ENCODE measurements around the gene USP25. TPM values are rescaled to one million over a fixed set of nuclear protein-coding genes. Genes with fewer than 3 reads are reported as not detected.

The USP25 gene
- total and polyA plus RNA-seq, 12 donors = 13.5 to 57.7 (median 45.9) TPM

DNA sequence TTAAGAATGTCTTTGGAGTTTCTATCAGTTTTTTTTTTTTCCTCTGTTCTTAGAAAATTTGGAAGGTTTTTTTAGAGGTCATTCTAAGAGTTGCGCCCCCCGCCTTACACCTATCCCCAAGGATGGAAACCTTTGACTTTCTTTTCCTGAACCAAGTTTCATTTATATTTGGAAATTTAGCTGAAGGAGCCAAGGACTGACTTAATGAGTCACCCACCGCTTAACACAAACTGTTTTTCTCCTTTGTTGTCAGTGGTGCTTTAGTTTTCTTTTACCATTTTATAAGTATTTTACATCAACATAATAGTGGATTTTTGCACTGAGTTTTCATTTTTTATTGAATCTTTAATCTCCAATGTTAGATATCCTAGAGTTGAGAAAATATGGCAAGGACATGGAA lies 25.3 kb downstream of the USP25 start:
- H3K36me3 ChIP-seq = no peaks in the 10 kb centered on the region
- H3K27me3 ChIP-seq = no peaks in the 10 kb centered on the region
- WGBS, 2 donors = 87 to 90% methylated on average over 3 of the region's 3 CpGs
- TF ChIP-seq, protein P1, sequence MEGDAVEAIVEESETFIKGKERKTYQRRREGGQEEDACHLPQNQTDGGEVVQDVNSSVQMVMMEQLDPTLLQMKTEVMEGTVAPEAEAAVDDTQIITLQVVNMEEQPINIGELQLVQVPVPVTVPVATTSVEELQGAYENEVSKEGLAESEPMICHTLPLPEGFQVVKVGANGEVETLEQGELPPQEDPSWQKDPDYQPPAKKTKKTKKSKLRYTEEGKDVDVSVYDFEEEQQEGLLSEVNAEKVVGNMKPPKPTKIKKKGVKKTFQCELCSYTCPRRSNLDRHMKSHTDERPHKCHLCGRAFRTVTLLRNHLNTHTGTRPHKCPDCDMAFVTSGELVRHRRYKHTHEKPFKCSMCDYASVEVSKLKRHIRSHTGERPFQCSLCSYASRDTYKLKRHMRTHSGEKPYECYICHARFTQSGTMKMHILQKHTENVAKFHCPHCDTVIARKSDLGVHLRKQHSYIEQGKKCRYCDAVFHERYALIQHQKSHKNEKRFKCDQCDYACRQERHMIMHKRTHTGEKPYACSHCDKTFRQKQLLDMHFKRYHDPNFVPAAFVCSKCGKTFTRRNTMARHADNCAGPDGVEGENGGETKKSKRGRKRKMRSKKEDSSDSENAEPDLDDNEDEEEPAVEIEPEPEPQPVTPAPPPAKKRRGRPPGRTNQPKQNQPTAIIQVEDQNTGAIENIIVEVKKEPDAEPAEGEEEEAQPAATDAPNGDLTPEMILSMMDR (IDR thresholded peaks at IDR 0.05) = no peak
- H3K27ac ChIP-seq = no peak overlapping the region
- no peak for ATAC-seq
- no peak for DNase-seq
- H3K4me3 ChIP-seq = no peak overlapping the region
- peaks cover 9 to 82% (median 60%) of the 10 kb centered on the region in 9 donors for H3K4me1 ChIP-seq
- intact Hi-C loops (cut with DNase I) = no loop called here
- no peaks in the 10 kb centered on the region for H3K9me3 ChIP-seq

DNA sequence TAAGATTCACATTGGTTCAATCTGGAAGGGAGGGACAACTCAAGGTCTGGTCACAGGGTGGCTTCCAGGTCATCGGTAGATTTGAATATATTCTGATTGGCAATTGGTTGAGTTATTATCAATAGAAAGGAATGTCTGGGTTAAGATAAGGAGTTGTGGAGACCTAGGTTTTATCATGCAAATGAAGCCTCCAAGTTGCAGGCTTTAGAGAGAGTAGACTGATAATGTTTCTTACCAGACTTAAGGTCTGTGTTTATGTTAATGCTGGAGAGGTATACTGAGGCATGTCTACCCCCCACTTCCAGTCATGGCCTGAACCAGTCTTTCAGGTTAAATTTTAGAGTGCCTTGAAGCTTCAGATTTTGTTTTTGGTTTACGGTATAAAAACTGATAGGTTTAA lies 29.7 kb downstream of the USP25 start:
- H3K27me3 ChIP-seq = no peaks in the 10 kb centered on the region
- peaks cover 4 to 49% (median 32%) of the 10 kb centered on the region in 9 donors for H3K4me1 ChIP-seq
- H3K4me3 ChIP-seq = no peak overlapping the region
- H3K9me3 ChIP-seq = peaks cover 0 to 3% (median 0%) of the 10 kb centered on the region in 11 donors
- intact Hi-C loops (cut with DNase I) = no loop called here
- TF ChIP-seq, protein P1 (IDR thresholded peaks at IDR 0.05) = no peak
- no peak for ATAC-seq
- peaks cover 0 to 8% (median 0%) of the 10 kb centered on the region in 9 donors for H3K36me3 ChIP-seq
- no peak for DNase-seq
- no peak overlapping the region for H3K27ac ChIP-seq
- 76 to 82% methylated on average over 2 of the region's 2 CpGs for WGBS, 2 donors

DNA sequence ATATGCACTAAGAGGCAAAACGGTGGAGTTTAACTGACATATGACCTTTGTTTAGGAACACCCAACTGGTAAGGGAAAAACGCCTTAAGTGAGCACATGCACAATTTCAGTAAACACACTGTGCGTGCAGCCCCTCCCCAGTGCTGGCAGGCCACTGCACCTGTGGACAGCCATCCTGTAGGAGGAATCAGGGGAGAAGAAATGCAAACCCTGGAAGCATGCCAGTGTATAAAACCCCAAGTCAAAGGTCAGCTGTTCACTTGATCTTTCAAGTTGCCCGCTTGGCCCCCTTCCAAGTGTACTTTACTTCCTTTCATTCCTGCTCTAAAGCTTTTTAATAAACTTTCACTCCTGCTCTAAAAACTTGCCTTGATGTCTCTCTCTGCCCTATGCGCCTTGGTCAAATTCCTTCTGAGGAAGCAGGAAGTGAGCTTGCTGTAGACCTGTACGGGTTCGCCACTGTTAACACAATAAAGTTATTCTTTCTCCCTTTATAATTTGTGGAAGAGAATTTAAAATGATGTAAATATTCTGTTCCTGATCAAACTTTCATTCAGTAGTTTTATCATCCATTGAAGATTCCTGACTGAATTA lies 31.8 kb downstream of the USP25 start:
- TF ChIP-seq, protein P1 (IDR thresholded peaks at IDR 0.05) = no peak
- no peak overlapping the region for H3K4me3 ChIP-seq
- peaks cover 0 to 3% (median 0%) of the 10 kb centered on the region in 11 donors for H3K9me3 ChIP-seq
- no peak for ATAC-seq
- H3K27me3 ChIP-seq = no peaks in the 10 kb centered on the region
- intact Hi-C loops (cut with DNase I) = no loop called here
- WGBS, 2 donors = 82 to 86% methylated on average over 7 of the region's 7 CpGs
- H3K4me1 ChIP-seq = peaks cover 0 to 39% (median 25%) of the 10 kb centered on the region in 9 donors
- peaks cover 0 to 18% (median 0%) of the 10 kb centered on the region in 9 donors for H3K36me3 ChIP-seq
- no peak overlapping the region for H3K27ac ChIP-seq
- no peak for DNase-seq

DNA sequence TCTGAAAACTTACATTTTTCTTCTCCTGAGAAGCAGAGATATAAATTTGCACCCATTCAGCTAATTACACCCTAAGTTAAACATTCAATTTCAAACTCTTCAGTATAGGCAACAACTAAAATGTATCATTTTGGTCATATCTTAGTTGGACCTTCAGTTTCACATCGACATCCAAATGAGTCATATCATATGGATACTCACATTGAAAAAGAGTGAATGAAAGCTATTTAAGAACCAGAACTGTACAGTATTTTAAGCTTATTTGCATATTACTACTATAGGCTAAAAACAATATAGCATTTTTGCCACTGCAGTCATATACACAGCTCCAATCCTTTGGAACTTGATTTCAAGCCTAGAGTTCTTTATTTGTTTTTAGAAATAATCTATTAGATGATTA lies 33.6 kb downstream of the USP25 start:
- ATAC-seq = no peak
- Histone ChIP-seq H3K27me3 (no peaks in the 10 kb centered on the region), H3K4me3 (no peak overlapping the region), H3K4me1 (peaks cover 0 to 46% (median 31%) of the 10 kb centered on the region in 9 donors), H3K27ac (no peak overlapping the region), H3K9me3 (peaks cover 0 to 3% (median 0%) of the 10 kb centered on the region in 11 donors), H3K36me3 (peaks cover 0 to 24% (median 0%) of the 10 kb centered on the region in 9 donors)
- WGBS, 2 donors = 91 to 98% methylated on average over 1 of the region's 1 CpG
- intact Hi-C loops (cut with DNase I) = no loop called here
- TF ChIP-seq, protein P1 (IDR thresholded peaks at IDR 0.05) = no peak
- no peak for DNase-seq

All from heart right ventricle (tissue), 16 donors.